HG02970 (cell line): ENCODE data around the gene C13orf46.
"Not testable (repeated sequence)": the region's sequence is repeated elsewhere in the genome, so short reads cannot be mapped to it uniquely, and the experiment has no call there.

Source experiments
- ATAC-seq: cut with Tn5 transposase; IDR thresholded peaks from one replicate; pipeline ENCODE4 v1.9.1; 2021; ENCODE audit warnings: mild to moderate bottlenecking, moderate library complexity, moderate number of reproducible peaks; ENCODE audit not compliant: unreplicated experiment, low FRiP score

The C13orf46 gene

GRCh38 chr13:113914333-113915011 lies 59.4 kb downstream of the C13orf46 start:
- ATAC-seq, result no peak

GRCh38 chr13:113913838-113914237 lies 60.0 kb downstream of the C13orf46 start:
- ATAC-seq, result not testable (repeated sequence)

GRCh38 chr13:113913408-113913807 lies 60.5 kb downstream of the C13orf46 start:
- not testable (repeated sequence) for ATAC-seq

- no peak for ATAC-seq
Measured at GRCh38 chr13:113912596-113912995, 61.3 kb downstream of the C13orf46 start.

GRCh38 chr13:113907635-113908617 lies 66.0 kb downstream of the C13orf46 start:
- no peak for ATAC-seq

- no peak for ATAC-seq
Measured at GRCh38 chr13:113906571-113906970, 67.3 kb downstream of the C13orf46 start.

GRCh38 chr13:113905942-113906341 lies 67.9 kb downstream of the C13orf46 start:
- no peak for ATAC-seq

- no peak for ATAC-seq
Measured at GRCh38 chr13:113905018-113905417, 68.9 kb downstream of the C13orf46 start.

- no peak for ATAC-seq
Measured at GRCh38 chr13:113904411-113904810, 69.5 kb downstream of the C13orf46 start.

- ATAC-seq, result no peak
Measured at GRCh38 chr13:113903912-113904311, 70.0 kb downstream of the C13orf46 start.
